Neural progenitor cell (in vitro differentiated cells): ENCODE data around the gene ADARB2. TPM values are rescaled to one million over a fixed set of nuclear protein-coding genes. Genes with fewer than 3 reads are reported as not detected.

Source experiments
- DNase-seq: peaks from one replicate; pipeline ENCODE4 v3.0.0-alpha.2; 2016; ENCODE audit warnings: low spot score
- H2AFZ ChIP-seq: fragments of 200-600 bp; sonication (generic); replicated peaks from 2 replicates; pipeline ENCODE4 v1.6.1; 2016; ENCODE audit warnings: antibody characterized with exemption
- H3F3A ChIP-seq: fragments of 200-600 bp; sonication (generic); 2 replicates; pipeline ENCODE4 v1.6.1; 2016; ENCODE audit warnings: antibody characterized with exemption, low read depth
- H3K27ac ChIP-seq: fragments of 200-600 bp; sonication (generic); 2 replicates; pipeline ENCODE4 v1.5.1; 2016; ENCODE audit warnings: mild to moderate bottlenecking
- H3K27me3 ChIP-seq: fragments of 200-600 bp; sonication (generic); 2 replicates; pipeline ENCODE4 v1.6.1; 2016; ENCODE audit warnings: mild to moderate bottlenecking, moderate library complexity
- H3K36me3 ChIP-seq: fragments of 200-600 bp; sonication (generic); 2 replicates; pipeline ENCODE4 v1.5.1; 2016
- H3K4me1 ChIP-seq: fragments of 200-600 bp; sonication (generic); 2 replicates; pipeline ENCODE4 v1.6.1; 2016; ENCODE audit warnings: mixed run types
- H3K4me2 ChIP-seq: fragments of 200-600 bp; sonication (generic); 2 replicates; pipeline ENCODE4 v1.6.1; 2016
- H3K4me3 ChIP-seq: fragments of 200-600 bp; sonication (generic); 2 replicates; pipeline ENCODE4 v1.5.1; 2016
- H3K79me2 ChIP-seq: fragments of 200-600 bp; sonication (generic); 2 replicates; pipeline ENCODE4 v1.6.1; 2016; ENCODE audit warnings: low read depth
- H3K9ac ChIP-seq: fragments of 200-600 bp; sonication (generic); 2 replicates; pipeline ENCODE4 v1.6.1; 2016
- H3K9me3 ChIP-seq: fragments of 200-600 bp; sonication (generic); 2 replicates; pipeline ENCODE4 v1.5.1; 2016; ENCODE audit warnings: low read depth
- H4K20me1 ChIP-seq: fragments of 200-600 bp; sonication (generic); 2 replicates; pipeline ENCODE4 v1.6.1; 2016; ENCODE audit warnings: low read depth
- H3K27ac Mint-ChIP-seq: 3 replicates; pipeline ENCODE4 v1.8.0; 2021; ENCODE audit warnings: mixed read lengths
- H3K27me3 Mint-ChIP-seq: 2 replicates; pipeline ENCODE4 v1.8.0; 2022; ENCODE audit warnings: low read depth, mild to moderate bottlenecking, inconsistent platforms, moderate library complexity, mixed read lengths; ENCODE audit not compliant: insufficient read depth
- H3K36me3 Mint-ChIP-seq: 3 replicates; pipeline ENCODE4 v1.8.0; 2021; ENCODE audit warnings: mixed read lengths
- H3K4me1 Mint-ChIP-seq: 3 replicates; pipeline ENCODE4 v1.8.0; 2021; ENCODE audit warnings: mixed read lengths
- H3K4me3 Mint-ChIP-seq: 3 replicates; pipeline ENCODE4 v1.8.0; 2021; ENCODE audit warnings: mild to moderate bottlenecking, moderate library complexity, mixed read lengths
- H3K9me3 Mint-ChIP-seq: 3 replicates; pipeline ENCODE4 v1.8.0; 2020; ENCODE audit warnings: mixed read lengths
- CTCF ChIP-seq: fragments of 200-600 bp; sonication (generic); IDR thresholded peaks from 2 replicates; pipeline ENCODE4 v1.5.1; 2017; ENCODE audit warnings: antibody characterized with exemption, mild to moderate bottlenecking
- EZH2 ChIP-seq: fragments of 200-600 bp; sonication (generic); IDR thresholded peaks from 2 replicates; pipeline ENCODE4 v1.6.1; 2017; ENCODE audit warnings: antibody characterized with exemption, mild to moderate bottlenecking, moderate library complexity
- EZH2phosphoT487 ChIP-seq: fragments of 200-600 bp; sonication (generic); IDR thresholded peaks from 2 replicates; pipeline ENCODE4 v1.6.1; 2017; ENCODE audit warnings: antibody characterized with exemption
- total RNA-seq: library from RNA; depleted of rRNA; stranded (reverse); fragments of >200 nt; gene quantifications from 2 replicates; pipeline ENCODE4 v1.2.3, GENCODE V29; 2015; ENCODE audit warnings: low replicate concordance

The ADARB2 gene
- total RNA-seq, 1 donor from 2014 or later, result not detected

GRCh38 chr10:1408651-1409367 is 328.5 kb downstream of the ADARB2 start:
- H3K79me2 ChIP-seq, result no peaks in the 10 kb centered on the region
- Mint-ChIP-seq H3K36me3 (no peaks in the 10 kb centered on the region), H3K27ac (no peak overlapping the region), H3K4me3 (no peak overlapping the region), H3K4me1 (peaks cover 6% of the 10 kb centered on the region), H3K27me3 (peaks cover 5% of the 10 kb centered on the region), H3K9me3 (peaks cover 3% of the 10 kb centered on the region)
- H3F3A ChIP-seq, result no peaks in the 10 kb centered on the region
- H3K4me2 ChIP-seq, result no peak overlapping the region
- H3K9me3 ChIP-seq, result no peaks in the 10 kb centered on the region
- H3K27ac ChIP-seq, result no peak overlapping the region
- H4K20me1 ChIP-seq, result no peaks in the 10 kb centered on the region
- no peak overlapping the region for H3K4me3 ChIP-seq
- no peak for DNase-seq
- TF ChIP-seq CTCF, result no peak
- H3K4me1 ChIP-seq, result no peaks in the 10 kb centered on the region
- no peaks in the 10 kb centered on the region for H3K27me3 ChIP-seq
- H2AFZ ChIP-seq, result no peak overlapping the region
- no peaks in the 10 kb centered on the region for H3K36me3 ChIP-seq
- no peak overlapping the region for H3K9ac ChIP-seq

GRCh38 chr10:1406967-1407945 is 330.1 kb downstream of the ADARB2 start:
- Histone ChIP-seq H2AFZ (no peak overlapping the region), H3F3A (no peaks in the 10 kb centered on the region), H3K9me3 (no peaks in the 10 kb centered on the region), H3K4me3 (no peak overlapping the region), H3K27ac (no peak overlapping the region), H3K4me2 (no peak overlapping the region), H3K9ac (no peak overlapping the region), H3K36me3 (no peaks in the 10 kb centered on the region), H3K27me3 (no peaks in the 10 kb centered on the region), H3K79me2 (no peaks in the 10 kb centered on the region), H4K20me1 (no peaks in the 10 kb centered on the region), H3K4me1 (no peaks in the 10 kb centered on the region)
- Mint-ChIP-seq H3K4me1 (peaks cover 13% of the 10 kb centered on the region), H3K27me3 (peaks cover 7% of the 10 kb centered on the region), H3K9me3 (peaks cover 3% of the 10 kb centered on the region), H3K36me3 (no peaks in the 10 kb centered on the region), H3K27ac (no peak overlapping the region), H3K4me3 (no peak overlapping the region)
- DNase-seq, result no peak
- TF ChIP-seq EZH2phosphoT487, result no peak

GRCh38 chr10:1406132-1406966 is 331.0 kb downstream of the ADARB2 start:
- H3K79me2 ChIP-seq, result no peaks in the 10 kb centered on the region
- H3K4me3 ChIP-seq, result no peak overlapping the region
- no peak for DNase-seq
- no peaks in the 10 kb centered on the region for H3K4me1 ChIP-seq
- no peak overlapping the region for H3K27ac ChIP-seq
- no peaks in the 10 kb centered on the region for H3K27me3 ChIP-seq
- TF ChIP-seq EZH2phosphoT487 (no peak), CTCF (no peak), EZH2 (no peak)
- H2AFZ ChIP-seq, result no peak overlapping the region
- Mint-ChIP-seq H3K36me3 (no peaks in the 10 kb centered on the region), H3K27ac (no peak overlapping the region), H3K9me3 (peaks cover 3% of the 10 kb centered on the region), H3K27me3 (peaks cover 12% of the 10 kb centered on the region), H3K4me1 (peaks cover 17% of the 10 kb centered on the region), H3K4me3 (no peak overlapping the region)
- H4K20me1 ChIP-seq, result no peaks in the 10 kb centered on the region
- no peaks in the 10 kb centered on the region for H3K36me3 ChIP-seq
- H3K9me3 ChIP-seq, result no peaks in the 10 kb centered on the region
- H3K9ac ChIP-seq, result no peak overlapping the region
- no peak overlapping the region for H3K4me2 ChIP-seq
- H3F3A ChIP-seq, result no peaks in the 10 kb centered on the region
